ENCODE data around the gene FUNDC2.

The FUNDC2 gene

DNA sequence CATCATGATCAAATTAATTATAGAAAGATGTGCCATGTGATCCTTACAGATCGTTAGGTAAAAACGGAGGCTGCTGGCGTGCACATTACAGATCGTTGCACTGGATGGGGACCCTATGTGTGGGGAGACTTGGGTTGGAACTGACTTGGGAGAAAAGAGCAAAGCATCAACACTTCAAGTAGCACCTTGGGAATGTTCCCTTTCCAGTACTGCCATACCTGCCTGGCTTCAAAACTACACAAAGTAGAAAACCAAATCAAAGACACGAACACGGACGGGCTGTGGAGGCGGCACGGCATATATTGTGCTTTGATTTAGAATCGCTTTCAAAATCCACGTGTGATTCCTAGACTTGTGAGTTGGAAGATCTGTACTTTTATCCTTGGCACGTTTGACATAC, 43.4 kb downstream of the FUNDC2 start:
- DNase-seq: no peak

GRCh38 chrX:155070663-155070974, 44.0 kb downstream of the FUNDC2 start:
- no peak for DNase-seq

DNA sequence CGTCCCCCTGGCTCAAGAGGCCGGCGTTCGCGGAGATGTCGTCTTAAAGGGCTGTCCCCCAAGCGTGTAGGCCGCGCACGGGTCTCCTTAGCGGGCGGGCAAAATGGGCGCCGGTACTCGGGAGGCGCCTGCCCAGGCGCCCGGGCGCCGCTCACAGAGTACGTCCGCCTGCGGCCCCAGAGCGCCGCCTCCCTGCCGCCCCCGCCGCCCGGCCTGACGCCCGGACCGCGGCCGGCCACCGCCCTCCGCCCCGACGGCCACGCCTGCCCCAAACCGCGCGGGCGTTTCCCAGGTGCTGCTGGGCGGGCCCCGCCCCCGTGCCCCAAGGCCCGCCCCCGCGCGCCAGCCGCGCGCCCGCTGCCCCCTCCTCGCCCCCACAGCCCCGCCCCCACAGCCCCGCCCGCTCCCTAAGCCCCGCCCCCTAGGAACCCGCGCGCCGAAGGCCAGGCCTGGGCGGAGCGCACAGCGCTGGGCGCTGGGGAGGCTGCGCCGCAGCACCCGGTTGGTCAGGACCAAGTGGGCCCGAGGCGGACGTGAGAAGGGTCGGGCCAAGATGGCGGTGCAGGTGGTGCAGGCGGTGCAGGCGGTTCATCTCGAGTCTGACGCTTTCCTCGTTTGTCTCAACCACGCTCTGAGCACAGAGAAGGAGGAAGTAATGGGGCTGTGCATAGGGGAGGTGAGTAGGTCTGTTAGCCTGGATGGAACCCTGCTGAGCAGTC, 44.5 kb downstream of the FUNDC2 start, which contains the start of the genes BRCC3, CMC4 and MTCP1:
TSS of gene BRCC3 (plus strand) at position 534 of the 719 bp plus-strand sequence. CDS start at position 554, 20 bp downstream.
TSS of gene CMC4 (minus strand) at position 162 of the 719 bp plus-strand sequence. CDS start 7,113 bp downstream, outside the sequence.
TSS of gene MTCP1 (minus strand) at position 162 of the 719 bp plus-strand sequence. CDS start 5,126 bp downstream, outside the sequence.
- DNase-seq: peak; percentile 78

DNA sequence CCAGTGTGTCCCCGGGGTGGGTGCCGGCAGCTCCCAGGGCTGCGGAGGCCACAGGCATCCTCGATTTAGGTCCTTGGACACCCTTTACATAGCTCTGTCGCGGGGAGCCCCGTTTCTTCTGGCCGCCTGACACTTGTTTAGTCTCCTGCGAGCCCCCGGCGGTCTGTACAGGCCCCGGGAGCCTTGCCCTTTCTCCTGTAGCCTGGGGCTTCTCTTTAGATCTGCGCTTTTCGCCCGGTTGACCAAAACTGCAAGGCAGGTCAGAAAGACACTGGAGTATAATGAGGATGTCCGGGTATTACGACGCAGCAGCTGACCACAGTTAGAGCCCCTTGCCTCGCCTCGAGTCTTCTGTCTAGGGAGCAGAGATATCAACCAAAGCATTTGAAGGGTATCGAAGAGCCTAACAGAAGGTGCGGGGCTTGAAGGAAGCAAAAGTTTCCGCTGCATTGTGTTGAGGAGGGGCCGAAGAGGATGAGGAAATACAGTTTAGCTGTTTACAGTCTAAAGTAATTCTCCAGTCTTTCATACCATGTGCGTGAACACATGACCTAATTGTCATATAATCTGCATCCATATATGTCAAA, 45.1 kb downstream of the FUNDC2 start:
- no peak for DNase-seq

- DNase-seq: peak; percentile 48
Measured at GRCh38 chrX:155086202-155086840, 59.7 kb downstream of the FUNDC2 start.

- DNase-seq: no peak
Measured at GRCh38 chrX:155086961-155087735, 60.5 kb downstream of the FUNDC2 start.

DNA sequence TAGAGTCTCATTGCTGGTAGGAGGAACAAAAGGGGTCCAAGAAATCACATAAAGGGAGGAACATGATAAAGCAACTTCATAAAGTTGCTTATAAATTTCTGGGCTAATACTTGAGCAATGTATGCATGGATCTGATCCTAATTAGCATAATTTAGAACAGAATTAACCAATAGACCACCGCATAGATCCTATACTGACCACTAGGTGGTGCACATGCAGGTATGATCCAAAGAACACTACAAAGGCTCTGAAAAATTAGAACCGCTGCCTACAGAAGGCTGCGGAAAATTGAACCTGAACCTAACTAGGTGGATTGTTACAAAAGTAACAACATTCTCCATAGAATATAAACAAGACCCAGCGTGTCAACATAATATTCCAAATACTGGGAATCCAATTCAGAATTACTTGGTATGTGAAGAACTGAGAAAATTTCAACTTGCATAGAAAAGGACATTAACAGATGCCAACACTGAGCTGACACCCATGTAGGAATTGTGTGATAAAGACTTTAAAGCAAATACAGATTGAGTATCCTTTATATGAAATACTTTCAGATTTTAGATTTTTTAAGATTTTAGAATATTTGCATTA, 67.9 kb downstream of the FUNDC2 start:
- DNase-seq: no peak

GRCh38 chrX:155105919-155106318, 79.3 kb downstream of the FUNDC2 start:
- DNase-seq: no peak

DNA sequence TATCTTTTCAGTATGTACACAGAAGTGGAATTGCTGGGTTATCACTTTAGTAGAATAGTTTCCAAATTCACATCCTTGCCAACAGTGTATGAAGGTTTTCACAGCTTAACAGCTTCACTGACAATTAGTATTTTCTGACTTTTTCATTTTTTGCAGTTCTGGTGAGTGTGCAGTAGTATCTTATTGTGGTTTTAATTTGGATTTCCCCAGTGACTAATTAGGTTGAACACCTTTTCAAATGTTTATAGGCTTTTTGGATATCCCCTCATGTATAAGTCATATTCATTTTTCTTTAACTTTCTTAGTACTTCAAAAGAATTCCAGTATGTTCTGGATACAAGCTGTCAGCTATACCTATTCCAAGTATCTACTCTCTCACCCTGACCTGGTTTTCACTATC, 81.8 kb downstream of the FUNDC2 start:
- no peak for DNase-seq

All from activated CD4-positive, CD25-positive, alpha-beta regulatory T cell treated with anti-CD3 and anti-CD28 coated beads, Interleukin-2, amount 50 U/mL, for 72 hours (primary cell).